ENCODE data around the gene TESPA1.

- TF ChIP-seq CTCF (conservative IDR thresholded peaks at IDR 0.05; ENCODE audit: low read depth, low read length) (no peak), EZH2phosphoT487 (IDR thresholded peaks at IDR 0.05; ENCODE audit: borderline replicate concordance, low read length) (no peak)
Measured at GRCh38 chr12:54950071-54950727, 34.4 kb downstream of the TESPA1 start.
